KMS-11 (cell line): ENCODE data around the gene TMEM244.
"Not testable (repeated sequence)": the region's sequence is repeated elsewhere in the genome, so short reads cannot be mapped to it uniquely, and the experiment has no call there.

Source experiments
- H2AFZ ChIP-seq: fragments of 200-600 bp; sonication (generic); 2 replicates; pipeline ENCODE4 v1.6.1; 2016; ENCODE audit warnings: antibody characterized with exemption, mixed run types, low read depth
- H3K27ac ChIP-seq: fragments of 200-600 bp; sonication (generic); 2 replicates; pipeline ENCODE4 v1.6.1; 2016; ENCODE audit warnings: mild to moderate bottlenecking, mixed run types
- H3K27me3 ChIP-seq: fragments of 200-600 bp; sonication (generic); 2 replicates; pipeline ENCODE4 v1.6.1; 2017; ENCODE audit warnings: mild to moderate bottlenecking, low read depth, mixed run types, moderate library complexity; ENCODE audit not compliant: insufficient read depth
- H3K36me3 ChIP-seq: fragments of 200-600 bp; sonication (generic); 2 replicates; pipeline ENCODE4 v1.6.1; 2017; ENCODE audit warnings: mild to moderate bottlenecking, mixed run types; ENCODE audit not compliant: insufficient read depth
- H3K4me1 ChIP-seq: fragments of 200-600 bp; sonication (generic); 2 replicates; pipeline ENCODE4 v1.6.1; 2016; ENCODE audit warnings: mild to moderate bottlenecking, low read depth, mixed run types; ENCODE audit not compliant: poor library complexity, severe bottlenecking
- H3K4me2 ChIP-seq: fragments of 200-600 bp; sonication (generic); 2 replicates; pipeline ENCODE4 v1.7.0; 2016; ENCODE audit warnings: mild to moderate bottlenecking, mixed run types
- H3K4me3 ChIP-seq: fragments of 200-600 bp; sonication (generic); IDR thresholded peaks from 2 replicates; pipeline ENCODE4 v1.6.1; 2017; ENCODE audit warnings: low read depth, low read length, mixed read lengths; ENCODE audit not compliant: insufficient read depth
- H3K79me2 ChIP-seq: fragments of 200-600 bp; sonication (generic); 2 replicates; pipeline ENCODE4 v1.6.1; 2016; ENCODE audit warnings: low read depth, mixed run types; ENCODE audit not compliant: insufficient read depth
- H3K9ac ChIP-seq: fragments of 200-600 bp; sonication (generic); 2 replicates; pipeline ENCODE4 v1.6.1; 2016; ENCODE audit warnings: mild to moderate bottlenecking, mixed run types
- H4K20me1 ChIP-seq: fragments of 200-600 bp; sonication (generic); 2 replicates; pipeline ENCODE4 v1.6.1; 2016; ENCODE audit warnings: mild to moderate bottlenecking, mixed run types; ENCODE audit not compliant: insufficient read depth
- TF ChIP-seq, protein P1 (sequence below): fragments of 200-600 bp; sonication (generic); conservative IDR thresholded peaks from 2 replicates; pipeline ENCODE4 v1.6.1; 2017; ENCODE audit warnings: low read depth, mild to moderate bottlenecking, antibody characterized with exemption, low read length, moderate library complexity, mixed read lengths

The TMEM244 gene

DNA sequence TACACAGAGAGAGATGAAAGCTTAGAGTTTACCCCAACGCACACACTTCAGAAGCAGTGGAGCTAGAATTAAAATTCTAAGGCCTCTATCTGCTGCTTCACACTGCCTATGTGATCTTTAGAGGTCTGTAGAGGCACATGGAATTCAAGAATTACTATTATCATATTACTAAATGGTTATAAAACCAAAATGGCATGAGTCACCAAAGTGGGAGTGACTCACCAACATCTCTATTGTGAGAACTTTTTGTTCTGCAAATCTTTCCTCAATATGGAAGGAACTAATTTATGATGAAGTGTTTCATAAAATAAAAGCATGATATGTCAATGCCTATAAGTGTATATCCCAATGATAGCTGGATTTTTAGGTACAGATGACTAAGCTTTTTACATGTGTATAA, 28.5 kb upstream of the TMEM244 start:
- Histone ChIP-seq H4K20me1 (no peaks in the 10 kb centered on the region), H3K4me3 (no peak overlapping the region), H3K9ac (no peak overlapping the region), H3K4me1 (no peaks in the 10 kb centered on the region), H3K79me2 (no peaks in the 10 kb centered on the region), H3K36me3 (no peaks in the 10 kb centered on the region), H3K27ac (no peak overlapping the region), H3K27me3 (no peaks in the 10 kb centered on the region), H2AFZ (no peak overlapping the region), H3K4me2 (no peak overlapping the region)
- TF ChIP-seq, protein P1, sequence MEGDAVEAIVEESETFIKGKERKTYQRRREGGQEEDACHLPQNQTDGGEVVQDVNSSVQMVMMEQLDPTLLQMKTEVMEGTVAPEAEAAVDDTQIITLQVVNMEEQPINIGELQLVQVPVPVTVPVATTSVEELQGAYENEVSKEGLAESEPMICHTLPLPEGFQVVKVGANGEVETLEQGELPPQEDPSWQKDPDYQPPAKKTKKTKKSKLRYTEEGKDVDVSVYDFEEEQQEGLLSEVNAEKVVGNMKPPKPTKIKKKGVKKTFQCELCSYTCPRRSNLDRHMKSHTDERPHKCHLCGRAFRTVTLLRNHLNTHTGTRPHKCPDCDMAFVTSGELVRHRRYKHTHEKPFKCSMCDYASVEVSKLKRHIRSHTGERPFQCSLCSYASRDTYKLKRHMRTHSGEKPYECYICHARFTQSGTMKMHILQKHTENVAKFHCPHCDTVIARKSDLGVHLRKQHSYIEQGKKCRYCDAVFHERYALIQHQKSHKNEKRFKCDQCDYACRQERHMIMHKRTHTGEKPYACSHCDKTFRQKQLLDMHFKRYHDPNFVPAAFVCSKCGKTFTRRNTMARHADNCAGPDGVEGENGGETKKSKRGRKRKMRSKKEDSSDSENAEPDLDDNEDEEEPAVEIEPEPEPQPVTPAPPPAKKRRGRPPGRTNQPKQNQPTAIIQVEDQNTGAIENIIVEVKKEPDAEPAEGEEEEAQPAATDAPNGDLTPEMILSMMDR, result no peak

DNA sequence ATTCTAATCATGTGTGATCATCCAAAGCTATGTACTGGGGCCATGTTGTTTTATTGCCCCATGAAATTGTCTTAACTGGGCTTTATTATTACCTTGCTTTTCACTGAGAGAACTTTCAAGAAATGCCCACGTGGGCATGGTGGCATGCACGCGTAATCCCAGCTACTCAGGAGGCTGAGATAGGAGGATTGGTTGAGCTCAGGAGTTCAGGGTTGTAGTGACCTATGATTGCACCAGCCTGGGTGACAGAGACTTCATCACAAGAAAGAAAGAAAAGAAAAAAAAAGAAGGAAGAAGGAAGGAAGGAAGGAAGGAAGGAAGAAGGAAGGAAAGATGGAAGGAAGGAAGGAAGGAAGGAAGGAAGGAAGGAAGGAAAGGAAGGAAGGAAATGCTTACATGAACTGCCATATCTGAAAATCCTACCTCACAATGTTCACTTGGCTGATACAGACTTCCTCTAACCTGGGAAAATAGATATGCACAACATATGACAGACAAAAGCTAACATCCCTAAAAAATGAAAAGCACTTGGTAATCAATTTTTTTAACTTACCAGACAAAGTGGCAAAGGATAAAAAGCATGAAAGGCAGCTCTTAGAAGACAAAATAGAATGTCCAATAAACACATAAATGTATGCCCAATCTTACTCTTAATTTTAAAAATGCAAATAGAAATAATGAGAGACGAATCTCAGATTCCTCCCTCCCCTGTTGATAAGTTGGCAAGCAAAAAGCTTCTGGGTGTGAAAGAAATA, 25.5 kb upstream of the TMEM244 start:
- Histone ChIP-seq H3K27ac (no peak overlapping the region), H3K27me3 (no peaks in the 10 kb centered on the region), H3K4me3 (no peak overlapping the region), H3K4me2 (no peak overlapping the region), H3K36me3 (no peaks in the 10 kb centered on the region), H4K20me1 (no peaks in the 10 kb centered on the region), H3K79me2 (no peaks in the 10 kb centered on the region), H3K9ac (no peak overlapping the region), H2AFZ (no peak overlapping the region), H3K4me1 (no peaks in the 10 kb centered on the region)
- TF ChIP-seq, protein P1, result no peak

DNA sequence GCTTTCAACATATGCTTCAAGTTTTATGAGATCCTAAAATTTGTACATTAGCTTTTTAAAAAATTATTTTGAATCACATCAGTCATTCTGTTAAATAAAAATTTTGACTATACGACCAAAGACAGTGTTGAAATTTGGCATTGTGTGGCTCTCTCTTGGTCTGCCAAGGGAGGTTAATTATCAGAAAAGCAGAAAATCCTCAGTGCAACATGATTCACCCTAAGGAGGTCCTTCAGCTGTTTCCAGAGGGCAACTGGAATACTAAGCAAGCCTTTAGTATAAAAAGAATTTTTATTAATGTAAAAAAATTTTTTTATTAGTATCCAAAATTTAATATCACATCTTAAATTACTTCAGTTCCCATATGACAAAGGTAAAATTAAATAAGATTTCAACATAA, 23.1 kb upstream of the TMEM244 start:
- Histone ChIP-seq H3K79me2 (no peaks in the 10 kb centered on the region), H3K27ac (no peak overlapping the region), H2AFZ (no peak overlapping the region), H3K4me1 (no peaks in the 10 kb centered on the region), H3K4me3 (no peak overlapping the region), H3K27me3 (no peaks in the 10 kb centered on the region), H4K20me1 (no peaks in the 10 kb centered on the region), H3K36me3 (no peaks in the 10 kb centered on the region), H3K9ac (no peak overlapping the region), H3K4me2 (no peak overlapping the region)
- TF ChIP-seq, protein P1, result no peak

DNA sequence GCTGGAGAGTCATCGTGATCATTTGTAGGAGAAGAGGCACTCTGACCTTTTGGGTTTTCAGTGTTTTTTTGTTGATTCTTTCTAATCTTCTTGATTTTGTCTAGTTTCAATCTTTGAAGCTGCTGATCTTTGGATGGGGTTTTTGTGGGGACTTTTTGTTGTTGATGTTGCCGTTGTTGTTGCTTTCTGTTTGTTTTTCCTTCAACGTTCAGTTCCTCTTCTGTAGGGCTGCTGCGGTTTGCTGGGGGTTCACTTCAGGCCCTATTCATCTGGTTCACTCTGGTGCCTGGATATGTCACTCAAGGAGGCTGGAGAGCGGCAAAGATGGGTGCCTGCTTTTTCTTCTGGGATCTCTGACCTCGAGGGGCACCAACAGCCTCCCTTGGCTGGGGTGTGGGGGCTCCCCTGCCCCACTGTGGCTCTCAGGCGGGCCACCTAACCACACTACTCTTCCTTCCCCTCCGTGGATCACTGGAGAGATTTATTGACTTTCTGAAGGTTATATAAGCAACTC, 21.5 kb upstream of the TMEM244 start:
- Histone ChIP-seq H2AFZ (no peak overlapping the region), H3K4me2 (no peak overlapping the region)

DNA sequence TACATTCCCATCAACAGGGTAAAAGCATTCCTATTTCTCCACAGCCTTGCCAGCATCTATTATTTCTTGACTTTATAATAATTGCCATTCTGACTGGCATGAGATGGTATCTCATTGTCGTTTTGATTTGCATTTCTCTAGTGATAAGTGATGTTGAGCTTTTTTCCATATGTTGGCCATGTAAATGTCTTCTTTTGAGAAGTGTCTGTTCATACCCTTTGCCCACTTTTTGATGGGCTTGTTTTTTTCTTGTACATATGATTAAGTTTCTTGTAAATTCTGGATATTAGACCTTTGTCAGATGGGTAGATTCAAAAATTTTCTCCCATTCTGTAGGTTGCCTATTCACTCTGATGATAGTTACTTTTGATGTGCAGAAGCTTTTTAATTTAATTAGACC, 16.8 kb upstream of the TMEM244 start:
- H3K79me2 ChIP-seq, H3K9ac ChIP-seq, H2AFZ ChIP-seq, H3K4me3 ChIP-seq, H3K4me1 ChIP-seq, H3K27ac ChIP-seq, H3K4me2 ChIP-seq, H3K27me3 ChIP-seq, H3K36me3 ChIP-seq, H4K20me1 ChIP-seq: not testable (repeated sequence)

More for the DNA sequence above, 21.5 kb upstream of the TMEM244 start:
- Histone ChIP-seq H3K36me3 (no peaks in the 10 kb centered on the region), H3K4me3 (no peak overlapping the region), H3K4me1 (no peaks in the 10 kb centered on the region), H3K79me2 (no peaks in the 10 kb centered on the region), H4K20me1 (no peaks in the 10 kb centered on the region), H3K27ac (no peak overlapping the region), H3K27me3 (no peaks in the 10 kb centered on the region), H3K9ac (no peak overlapping the region)
- TF ChIP-seq, protein P1, result no peak
